SK-N-SH (cell line): ENCODE data around the gene C10orf67. TPM values are rescaled to one million over a fixed set of nuclear protein-coding genes. Genes with fewer than 3 reads are reported as not detected.

Experiments
- CTCF ChIA-PET: fragments of 300-600, 350-600 bp; formaldehyde crosslinking; extraction: SDS; loops from one replicate; lab custom pipeline; 2021; lab: Yijun Ruan, JAX
- POLR2A ChIA-PET: fragments of 350-600 bp; sonication (Branson Sonifier 250); formaldehyde crosslinking; extraction: SDS; loops from one replicate; lab custom pipeline; 2020; ENCODE audit warnings: antibody characterized with exemption, inconsistent platforms; lab: Yijun Ruan, JAX
- DNase-seq: peaks from one replicate; pipeline ENCODE4 v3.0.0; 2012
- H2AFZ ChIP-seq: fragments of 200-600 bp; sonication (generic); 2 replicates; pipeline ENCODE4 v1.8.1; 2016; ENCODE audit warnings: antibody characterized with exemption, mild to moderate bottlenecking, low read depth
- H3F3A ChIP-seq: fragments of 200-600 bp; sonication (generic); replicated peaks from 2 replicates; pipeline ENCODE3; 2016; ENCODE audit warnings: antibody characterized with exemption, mild to moderate bottlenecking; ENCODE audit not compliant: insufficient read depth
- H3K27ac ChIP-seq, 2 experiments: fragments of 200-500 bp in 1 of 2; fragments of 200-600 bp in 1 of 2; sonication (Bioruptor generic) in 1 of 2; sonication (generic), shearing (Covaris generic) in 1 of 2; 2 replicates each; pipeline versions ENCODE4 v1.5.1 to v1.6.1; 2014 to 2016; ENCODE audit warnings: low read depth in 2 of 2, inconsistent platforms in 1 of 2, low read length in 1 of 2, mild to moderate bottlenecking in 1 of 2, mixed read lengths in 1 of 2
- H3K27me3 ChIP-seq: fragments of 200-600 bp; sonication (generic), shearing (Covaris generic); 2 replicates; pipeline ENCODE4 v1.6.1; 2016; ENCODE audit warnings: mixed run types; ENCODE audit not compliant: insufficient read depth
- H3K36me3 ChIP-seq, 2 experiments: fragments of 200-500 bp in 1 of 2; fragments of 200-600 bp in 1 of 2; sonication (Bioruptor generic) in 1 of 2; sonication (generic) in 1 of 2; replicated peaks in 1 of 2; 2 replicates each; pipeline versions ENCODE3 to v1.5.1; 2014 to 2016; ENCODE audit warnings: low read length in 1 of 2, mild to moderate bottlenecking in 1 of 2; ENCODE audit not compliant: insufficient read depth in 2 of 2, control insufficient read depth in 1 of 2
- H3K4me1 ChIP-seq, 2 experiments: fragments of 200-500 bp in 1 of 2; fragments of 200-600 bp in 1 of 2; sonication (Bioruptor generic) in 1 of 2; sonication (generic), shearing (Covaris generic) in 1 of 2; 2 replicates each; pipeline versions ENCODE4 v1.5.1 to v1.6.1; 2014 to 2016; ENCODE audit warnings: low read depth in 1 of 2, low read length in 1 of 2, mixed run types in 1 of 2; ENCODE audit not compliant: insufficient read depth in 2 of 2, control insufficient read depth in 1 of 2
- H3K4me2 ChIP-seq: fragments of 200-600 bp; sonication (generic), shearing (Covaris generic); 2 replicates; pipeline ENCODE4 v1.6.1; 2017; ENCODE audit warnings: mixed run types
- H3K4me3 ChIP-seq, 2 experiments: fragments of 200-500 bp in 1 of 2; fragments of 200-600 bp in 1 of 2; sonication (Bioruptor generic) in 1 of 2; sonication (generic), shearing (Covaris generic) in 1 of 2; 2 replicates each; pipeline versions ENCODE4 v1.5.1 to v1.8.1; 2014 to 2016; ENCODE audit warnings: low read depth in 2 of 2, inconsistent platforms in 1 of 2, low read length in 1 of 2, mild to moderate bottlenecking in 1 of 2, mixed read lengths in 1 of 2, moderate library complexity in 1 of 2
- H3K79me2 ChIP-seq: fragments of 200-600 bp; sonication (generic); 2 replicates; pipeline ENCODE4 v1.8.1; 2017; ENCODE audit warnings: mild to moderate bottlenecking; ENCODE audit not compliant: insufficient read depth
- H3K9ac ChIP-seq: fragments of 200-600 bp; sonication (generic); 2 replicates; pipeline ENCODE4 v1.6.1; 2017; ENCODE audit warnings: mixed run types
- H3K9me2 ChIP-seq: fragments of 200-600 bp; sonication (generic); 2 replicates; pipeline ENCODE4 v1.6.1; 2017; ENCODE audit warnings: mixed run types
- H3K9me3 ChIP-seq: fragments of 200-600 bp; sonication (generic); 2 replicates; pipeline ENCODE4 v1.6.1; 2017; ENCODE audit warnings: mixed run types, mild to moderate bottlenecking, moderate library complexity
- H4K20me1 ChIP-seq: fragments of 200-600 bp; sonication (generic); 2 replicates; pipeline ENCODE4 v1.6.1; 2017; ENCODE audit warnings: mild to moderate bottlenecking, mixed run types; ENCODE audit not compliant: insufficient read depth
- CTCF ChIP-seq: fragments of 200-600 bp; sonication (generic); IDR thresholded peaks from 2 replicates; pipeline ENCODE4 v1.6.1; 2017; ENCODE audit warnings: antibody characterized with exemption, mild to moderate bottlenecking, moderate library complexity
- EP300 ChIP-seq, 2 experiments: IDR thresholded peaks; 2 replicates each; pipeline versions ENCODE4 v1.4.0 to v1.6.1; 2012; ENCODE audit warnings: borderline replicate concordance in 1 of 2, low read depth in 1 of 2, low read length in 1 of 2
- EZH2phosphoT487 ChIP-seq: fragments of 200-600 bp; sonication (generic); IDR thresholded peaks from 2 replicates; pipeline ENCODE4 v1.6.1; 2017; ENCODE audit warnings: low read depth, mixed run types, mild to moderate bottlenecking, antibody characterized with exemption, moderate library complexity, borderline replicate concordance
- FOSL2 ChIP-seq: IDR thresholded peaks from 2 replicates; pipeline ENCODE4 v1.4.0; 2012; ENCODE audit warnings: low read depth, mild to moderate bottlenecking, moderate library complexity, borderline replicate concordance
- FOXM1 ChIP-seq: IDR thresholded peaks from 2 replicates; pipeline ENCODE4 v1.4.0; 2012; ENCODE audit warnings: low read depth, mild to moderate bottlenecking
- MAX ChIP-seq: IDR thresholded peaks from 2 replicates; pipeline ENCODE4 v1.4.0; 2012; ENCODE audit warnings: low read depth
- MXI1 ChIP-seq: IDR thresholded peaks from 2 replicates; pipeline ENCODE4 v1.6.1; 2012; ENCODE audit warnings: mild to moderate bottlenecking, low read depth, low read length, improper control_type of control experiment
- REST ChIP-seq: IDR thresholded peaks from 2 replicates; pipeline ENCODE4 v1.6.1; 2012; ENCODE audit warnings: mild to moderate bottlenecking, low read depth, low read length, moderate library complexity
- SIN3A ChIP-seq: IDR thresholded peaks from 2 replicates; pipeline ENCODE4 v1.6.1; 2012; ENCODE audit warnings: low read depth, mild to moderate bottlenecking, low read length, moderate library complexity, borderline replicate concordance
- TAF1 ChIP-seq: IDR thresholded peaks from 2 replicates; pipeline ENCODE4 v1.6.1; 2012; ENCODE audit warnings: low read depth, mild to moderate bottlenecking, low read length, moderate library complexity, borderline replicate concordance
- TEAD4 ChIP-seq: IDR thresholded peaks from 2 replicates; pipeline ENCODE4 v1.4.0; 2012; ENCODE audit warnings: mild to moderate bottlenecking, borderline replicate concordance; ENCODE audit not compliant: insufficient read depth
- YY1 ChIP-seq: IDR thresholded peaks from 2 replicates; pipeline ENCODE4 v1.4.0; 2012; ENCODE audit warnings: low read depth, mild to moderate bottlenecking
- WGBS: methylation state at CpG from one replicate; pipeline ENCODE4 v1.1.6; 2017; ENCODE audit warnings: low lambda C conversion rate; 5-methylcytosine and 5-hydroxymethylcytosine counted together
- polyA plus RNA-seq, 3 experiments: library from polyadenylated mRNA; depleted of rRNA; stranded (reverse); fragments of >200 nt; gene quantifications; 2 replicates each; pipeline ENCODE4 v1.2.3, GENCODE V29; 2012

C10orf67 gene
- polyA plus RNA-seq, 1 of the 3 experiments (the other 2 are of a cell fraction), result 0.97 TPM

- Histone ChIP-seq H3K4me3 (no peak within 1 kb of the TSS), H3K27ac (no peak within 1 kb of the TSS), H3K9me2 (no peaks in the 10 kb centered on the region), H3K4me1 (no peaks in the 10 kb centered on the region; a peak in 1 of 4 replicates), H2AFZ (no peak within 1 kb of the TSS), H3K36me3 (no peaks in the 10 kb centered on the region), H3K4me2 (no peak within 1 kb of the TSS), H3F3A (no peaks in the 10 kb centered on the region), H3K9me3 (no peaks in the 10 kb centered on the region), H3K27me3 (peaks cover 40% of the 10 kb centered on the region), H3K79me2 (no peaks in the 10 kb centered on the region), H3K9ac (no peak within 1 kb of the TSS)
- WGBS, result 5% methylated on average over 11 of the region's 107 CpGs
- peak; percentile 49 for DNase-seq
- CTCF ChIA-PET, result interaction anchor here (1.6 kb wide), 1 partner anchor 34 kb away, joined by 11 read pairs; no protein-coding TSS in a partner anchor
- POLR2A ChIA-PET, result no interaction called here
- no peak for TF ChIP-seq MXI1
- TF ChIP-seq EZH2phosphoT487, result no peak
- TF ChIP-seq MAX, result no peak
- no peak for TF ChIP-seq FOXM1
- no peak for TF ChIP-seq SIN3A
- TF ChIP-seq FOSL2, result no peak
- TF ChIP-seq TAF1, result no peak
- TF ChIP-seq YY1, result no peak
- no peak for TF ChIP-seq TEAD4
- no peak for TF ChIP-seq REST
- no peak for TF ChIP-seq EP300 (IDR thresholded peaks at IDR 0.05; ENCODE audit: borderline replicate concordance in 1 of 2, low read depth in 1 of 2, low read length in 1 of 2)
- no peak for TF ChIP-seq CTCF
- TF ChIP-seq, all 33 proteins: peak for 0
- H4K20me1 ChIP-seq, result no peaks in the 10 kb centered on the region
Measured at GRCh38 chr10:23191764-23192711, 152.6 kb downstream of the C10orf67 start, which contains the start of gene PTF1A. TSS of gene PTF1A (plus strand) at chr10:23192312. CDS start at chr10:23192531, 219 bp downstream.
